ENCODE results near the gene RAP2B. TPM values are rescaled to one million over a fixed set of nuclear protein-coding genes. Genes with fewer than 3 reads are reported as not detected.

Gene RAP2B
- total RNA-seq, 1 donor from 2014 or later = 16.5 TPM

DNA sequence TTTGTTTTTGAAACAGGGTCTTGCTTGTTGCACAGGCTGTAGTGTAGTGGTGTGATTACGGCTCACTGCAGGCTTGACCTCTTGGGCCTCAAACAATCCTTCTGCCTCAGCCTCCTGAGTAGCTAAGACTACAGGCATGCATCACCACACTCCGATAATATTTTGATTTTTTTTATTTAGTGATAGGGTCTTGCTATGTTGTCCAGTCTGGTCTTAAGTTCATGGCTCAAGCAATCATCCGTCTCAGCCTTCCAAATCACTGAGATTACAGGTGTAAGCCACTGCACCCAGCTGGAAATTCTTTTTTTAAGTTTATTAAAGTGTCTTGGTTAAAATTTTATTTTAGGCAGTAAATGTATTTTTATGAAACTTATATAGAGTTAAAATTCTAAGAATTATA lies 32.2 kb upstream of the RAP2B start:
- no peaks in the 10 kb centered on the region for H3K36me3 Mint-ChIP-seq
- no peaks in the 10 kb centered on the region for H3K27me3 Mint-ChIP-seq
- H3K4me1 Mint-ChIP-seq (ENCODE audit: unreplicated experiment) = no peaks in the 10 kb centered on the region
- TF ChIP-seq, protein P1, sequence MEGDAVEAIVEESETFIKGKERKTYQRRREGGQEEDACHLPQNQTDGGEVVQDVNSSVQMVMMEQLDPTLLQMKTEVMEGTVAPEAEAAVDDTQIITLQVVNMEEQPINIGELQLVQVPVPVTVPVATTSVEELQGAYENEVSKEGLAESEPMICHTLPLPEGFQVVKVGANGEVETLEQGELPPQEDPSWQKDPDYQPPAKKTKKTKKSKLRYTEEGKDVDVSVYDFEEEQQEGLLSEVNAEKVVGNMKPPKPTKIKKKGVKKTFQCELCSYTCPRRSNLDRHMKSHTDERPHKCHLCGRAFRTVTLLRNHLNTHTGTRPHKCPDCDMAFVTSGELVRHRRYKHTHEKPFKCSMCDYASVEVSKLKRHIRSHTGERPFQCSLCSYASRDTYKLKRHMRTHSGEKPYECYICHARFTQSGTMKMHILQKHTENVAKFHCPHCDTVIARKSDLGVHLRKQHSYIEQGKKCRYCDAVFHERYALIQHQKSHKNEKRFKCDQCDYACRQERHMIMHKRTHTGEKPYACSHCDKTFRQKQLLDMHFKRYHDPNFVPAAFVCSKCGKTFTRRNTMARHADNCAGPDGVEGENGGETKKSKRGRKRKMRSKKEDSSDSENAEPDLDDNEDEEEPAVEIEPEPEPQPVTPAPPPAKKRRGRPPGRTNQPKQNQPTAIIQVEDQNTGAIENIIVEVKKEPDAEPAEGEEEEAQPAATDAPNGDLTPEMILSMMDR (conservative IDR thresholded peaks at IDR 0.05) = no peak
- no peak overlapping the region for H3K27ac Mint-ChIP-seq
- H3K9me3 Mint-ChIP-seq = peaks cover 5% of the 10 kb centered on the region
- no peak for DNase-seq (ENCODE audit: extremely low spot score, unreplicated experiment)
- H3K4me3 Mint-ChIP-seq = no peak overlapping the region

DNA sequence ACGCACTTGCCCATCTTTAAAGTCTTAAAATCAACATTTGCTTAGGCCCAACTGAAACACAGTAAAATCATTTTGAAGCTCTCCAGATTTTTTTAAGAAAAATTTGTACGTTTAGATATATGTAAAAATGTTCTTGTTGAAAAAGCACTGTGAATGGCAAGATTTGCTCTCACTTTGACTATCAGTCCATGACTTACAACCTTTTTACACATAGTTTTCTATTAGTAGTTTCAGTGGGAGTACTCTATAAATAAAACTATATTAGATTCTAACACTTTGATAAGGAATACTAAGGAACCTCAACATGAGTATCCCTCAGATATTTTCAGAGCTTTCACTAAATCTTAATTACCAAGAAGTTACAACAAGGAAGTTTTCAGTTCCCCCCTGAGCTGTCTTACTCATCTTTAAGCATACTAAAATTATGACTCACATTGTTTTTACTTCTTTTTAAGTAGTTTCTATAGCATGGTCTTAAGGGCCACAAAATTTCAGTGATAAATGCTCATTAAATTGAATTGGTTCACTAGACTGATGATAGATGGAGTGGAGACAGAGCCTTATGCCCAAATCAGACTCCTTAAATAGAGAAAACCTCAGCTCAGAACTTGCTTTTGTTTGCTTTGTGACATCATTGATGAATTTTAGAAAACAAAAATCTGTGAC lies 31.6 kb upstream of the RAP2B start:
- Mint-ChIP-seq H3K4me3 (no peak overlapping the region), H3K27me3 (no peaks in the 10 kb centered on the region), H3K36me3 (no peaks in the 10 kb centered on the region), H3K9me3 (peaks cover 5% of the 10 kb centered on the region), H3K4me1 (ENCODE audit: unreplicated experiment) (no peaks in the 10 kb centered on the region), H3K27ac (peak overlapping the region; percentile 71)
- TF ChIP-seq, protein P1 (conservative IDR thresholded peaks at IDR 0.05) = no peak
- DNase-seq (ENCODE audit: extremely low spot score, unreplicated experiment) = no peak

DNA sequence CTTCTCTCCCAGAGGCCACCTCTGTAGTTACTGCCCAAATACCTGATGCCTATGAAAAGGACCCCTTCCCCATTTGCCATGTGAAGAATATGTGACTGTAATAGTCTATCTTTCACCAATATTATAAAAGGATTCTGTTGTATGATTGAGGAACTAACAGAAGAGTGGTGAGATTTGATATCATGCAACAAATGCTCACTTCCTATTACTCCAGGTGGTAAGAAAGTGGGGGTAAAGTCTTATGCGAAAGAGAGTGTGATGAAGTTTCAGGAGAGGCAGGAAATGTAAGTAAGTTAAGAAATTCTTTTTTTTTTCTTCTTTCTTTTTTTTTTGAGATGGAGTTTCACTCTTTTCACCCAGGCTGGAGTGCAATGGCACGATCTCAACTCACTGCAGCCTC lies 24.4 kb upstream of the RAP2B start:
- Mint-ChIP-seq H3K27ac (peak overlapping the region; percentile 98), H3K9me3 (no peaks in the 10 kb centered on the region), H3K4me3 (no peak overlapping the region), H3K36me3 (no peaks in the 10 kb centered on the region), H3K27me3 (no peaks in the 10 kb centered on the region), H3K4me1 (ENCODE audit: unreplicated experiment) (peaks cover 21% of the 10 kb centered on the region)
- DNase-seq (ENCODE audit: extremely low spot score, unreplicated experiment) = no peak
- TF ChIP-seq, protein P1 (conservative IDR thresholded peaks at IDR 0.05) = no peak

DNA sequence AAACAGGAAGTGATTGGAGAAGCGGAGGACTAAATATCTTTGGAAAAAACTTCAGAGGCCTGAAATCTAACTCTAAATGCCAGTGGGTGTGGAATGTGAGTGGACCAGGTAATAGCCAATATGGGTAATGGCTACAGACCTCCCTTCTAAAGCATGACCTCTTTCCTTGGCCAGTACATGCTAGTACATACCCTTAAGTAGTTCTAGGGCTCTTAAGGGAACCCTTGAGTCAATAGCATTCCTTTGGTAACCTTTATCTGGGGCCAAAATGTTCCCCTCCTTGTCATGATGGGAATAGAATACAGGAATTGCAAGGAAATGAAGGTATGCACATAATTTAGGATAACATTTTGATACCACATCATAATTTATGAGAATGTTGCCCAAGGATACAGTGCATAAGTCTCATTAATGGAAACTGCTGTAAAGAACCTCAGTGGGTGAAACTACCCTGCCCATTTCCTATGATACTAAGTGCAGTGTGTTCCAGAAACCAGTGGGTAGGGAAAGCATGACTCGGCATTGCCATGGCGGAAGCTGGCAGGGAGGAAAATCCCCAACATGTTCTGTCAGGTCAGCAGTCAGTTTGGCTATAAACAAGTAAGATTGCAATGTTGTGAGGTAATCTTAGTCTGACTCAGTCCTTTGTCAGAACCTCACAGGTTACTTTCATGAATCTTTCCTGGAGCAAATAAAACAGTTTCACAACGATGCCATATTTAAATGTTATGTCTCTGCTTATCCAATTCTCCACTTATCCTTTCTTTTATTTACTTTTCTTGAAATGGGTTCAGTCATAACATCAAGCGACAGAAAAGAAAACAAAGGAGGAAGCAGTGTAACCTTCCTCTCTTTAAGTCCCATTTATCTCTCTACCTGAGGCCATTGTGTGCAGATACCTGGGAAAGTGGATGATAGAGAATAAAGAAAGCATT lies 23.5 kb upstream of the RAP2B start:
- Mint-ChIP-seq H3K27ac (peak overlapping the region; percentile 98), H3K4me3 (peak overlapping the region; percentile 42), H3K27me3 (no peaks in the 10 kb centered on the region), H3K36me3 (no peaks in the 10 kb centered on the region), H3K9me3 (no peaks in the 10 kb centered on the region), H3K4me1 (ENCODE audit: unreplicated experiment) (peaks cover 21% of the 10 kb centered on the region)
- no peak for DNase-seq (ENCODE audit: extremely low spot score, unreplicated experiment)
- TF ChIP-seq, protein P1 (conservative IDR thresholded peaks at IDR 0.05) = no peak

DNA sequence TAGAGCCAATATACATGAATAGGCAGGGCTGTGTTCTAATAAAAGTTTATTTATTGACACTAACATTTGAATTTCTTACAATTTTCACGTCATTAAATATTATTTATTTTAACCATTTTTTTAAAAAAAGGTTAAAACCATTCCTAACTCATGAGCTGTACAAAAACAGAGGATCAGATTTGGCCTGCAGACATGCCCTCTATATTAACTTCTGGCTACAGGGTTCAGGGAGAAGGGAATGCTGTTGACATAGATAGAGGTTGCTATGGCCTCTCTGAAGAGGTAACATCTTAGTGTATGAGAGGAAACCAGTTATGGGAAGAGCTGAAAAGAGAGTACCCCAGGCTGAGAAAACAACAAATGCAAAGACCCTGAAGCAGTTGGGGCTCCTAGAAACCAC lies 19.1 kb upstream of the RAP2B start:
- no peak for DNase-seq (ENCODE audit: extremely low spot score, unreplicated experiment)
- TF ChIP-seq, protein P1 (conservative IDR thresholded peaks at IDR 0.05) = no peak
- Mint-ChIP-seq H3K4me1 (ENCODE audit: unreplicated experiment) (peaks cover 17% of the 10 kb centered on the region), H3K9me3 (no peaks in the 10 kb centered on the region), H3K27ac (no peak overlapping the region), H3K4me3 (no peak overlapping the region), H3K27me3 (no peaks in the 10 kb centered on the region), H3K36me3 (no peaks in the 10 kb centered on the region)

Measured in type B pancreatic cell (in vitro differentiated cells).